ENCODE data around the gene MAP2K6. TPM values are rescaled to one million over a fixed set of nuclear protein-coding genes. Genes with fewer than 3 reads are reported as not detected.

Gene MAP2K6
- polyA plus RNA-seq, 1 of the 3 experiments (the other 2 are of a cell fraction), result 6.7 TPM

- TF ChIP-seq REST (IDR thresholded peaks at IDR 0.05; ENCODE audit: low read depth, low read length) (no peak), ZBTB33 (IDR thresholded peaks at IDR 0.05; ENCODE audit: borderline replicate concordance, low read depth) (no peak), MXI1 (IDR thresholded peaks at IDR 0.05; ENCODE audit: low read depth, low read length) (no peak)
These were observed 19.7 kb downstream of the MAP2K6 start (continued) for GRCh38 chr17:69434164-69434579.

- no peaks in the 10 kb centered on the region for H4K20me1 ChIP-seq (ENCODE audit: insufficient read depth)
- H3K36me3 ChIP-seq (replicated peaks in 1 of 2; ENCODE audit: control insufficient read depth in 1 of 2, insufficient read depth in 2 of 2, low read length in 1 of 2), result no peaks in the 10 kb centered on the region
- no peaks in the 10 kb centered on the region for H3K27me3 ChIP-seq (ENCODE audit: insufficient read depth)
- 0 out of 2 replicates have a peak, but pooled peaks cover 4% of the 10 kb centered on the region for H3K9me3 ChIP-seq
- H3K4me2 ChIP-seq, result no peak overlapping the region
- H3K9me2 ChIP-seq, result no peaks in the 10 kb centered on the region
- H3K4me3 ChIP-seq (ENCODE audit: low read depth in 2 of 2, low read length in 1 of 2), result no peak overlapping the region
- no peak overlapping the region for H3K9ac ChIP-seq
- WGBS (ENCODE audit: low lambda C conversion rate), result 86% methylated on average over 5 of the region's 5 CpGs
- H3K27ac ChIP-seq (ENCODE audit: low read depth in 2 of 2, low read length in 1 of 2), result no peak overlapping the region
- POLR2A ChIA-PET, result no interaction called here
- CTCF ChIA-PET, result interaction anchor here (0.6 to 1.0 kb wide), 2 partner anchors 13 to 55 kb away, joined by 3 to 4 read pairs; no protein-coding TSS in a partner anchor
- H3K4me1 ChIP-seq (ENCODE audit: control insufficient read depth in 1 of 2, insufficient read depth in 2 of 2, low read depth in 1 of 2, low read length in 1 of 2), result peaks cover 11% of the 10 kb centered on the region in 2 experiments; a peak in 3 of 4 replicates
- H2AFZ ChIP-seq (ENCODE audit: low read depth), result no peak overlapping the region
- DNase-seq, result no peak
- H3F3A ChIP-seq (replicated peaks; ENCODE audit: insufficient read depth), result no peaks in the 10 kb centered on the region
- no peaks in the 10 kb centered on the region for H3K79me2 ChIP-seq (ENCODE audit: insufficient read depth)
- TF ChIP-seq MEF2A (IDR thresholded peaks at IDR 0.05; ENCODE audit: borderline replicate concordance, low read depth), result no peak
- TF ChIP-seq YY1 (IDR thresholded peaks at IDR 0.05; ENCODE audit: low read depth), result no peak
- TF ChIP-seq FOXJ3 (CRISPR knock-in tag; IDR thresholded peaks at IDR 0.05), result no peak
- TF ChIP-seq NRF1 (IDR thresholded peaks at IDR 0.05; ENCODE audit: low read depth, low read length), result no peak
- TF ChIP-seq TEAD4 (IDR thresholded peaks at IDR 0.05; ENCODE audit: borderline replicate concordance, insufficient read depth), result no peak
- no peak for TF ChIP-seq MAX (IDR thresholded peaks at IDR 0.05; ENCODE audit: low read depth)
- no peak for TF ChIP-seq JUND (IDR thresholded peaks at IDR 0.05)
- no peak for TF ChIP-seq ELF1 (IDR thresholded peaks at IDR 0.05)
- TF ChIP-seq SIN3A (IDR thresholded peaks at IDR 0.05; ENCODE audit: borderline replicate concordance, low read depth, low read length), result no peak
- no peak for TF ChIP-seq TCF12 (IDR thresholded peaks at IDR 0.05)
- TF ChIP-seq SMC3 (IDR thresholded peaks at IDR 0.05; ENCODE audit: low read depth, low read length), result no peak
- no peak for TF ChIP-seq GATA2 (CRISPR knock-in tag; IDR thresholded peaks at IDR 0.05)
- TF ChIP-seq ZBTB33 (IDR thresholded peaks at IDR 0.05; ENCODE audit: borderline replicate concordance, low read depth), result no peak
- no peak for TF ChIP-seq USF2 (IDR thresholded peaks at IDR 0.05; ENCODE audit: borderline replicate concordance, low read depth, low read length)
- TF ChIP-seq NFIC (IDR thresholded peaks at IDR 0.05; ENCODE audit: borderline replicate concordance), result no peak
These were observed 21.6 kb downstream of the MAP2K6 start for GRCh38 chr17:69435971-69436696.
